ENCODE measurements around the gene D2HGDH.

The D2HGDH gene

GRCh38 chr2:241813644-241814392, 79.4 kb downstream of the D2HGDH start:
- no peaks in the 10 kb centered on the region for H3K36me3 ChIP-seq
- no peak for TF ChIP-seq CTCF (IDR thresholded peaks at IDR 0.05)
- no peak overlapping the region for H3K27ac ChIP-seq
- no peaks in the 10 kb centered on the region for H3K9me3 ChIP-seq
- H3K4me3 ChIP-seq (ENCODE audit: low read depth in 1 of 2, low read length in 1 of 2): no peak overlapping the region
- H3K4me1 ChIP-seq (ENCODE audit: control insufficient read depth in 1 of 2, insufficient read depth in 1 of 2, low read depth in 1 of 2, low read length in 1 of 2): no peaks in the 10 kb centered on the region
- peaks cover 31% of the 10 kb centered on the region for H3K27me3 ChIP-seq

DNA sequence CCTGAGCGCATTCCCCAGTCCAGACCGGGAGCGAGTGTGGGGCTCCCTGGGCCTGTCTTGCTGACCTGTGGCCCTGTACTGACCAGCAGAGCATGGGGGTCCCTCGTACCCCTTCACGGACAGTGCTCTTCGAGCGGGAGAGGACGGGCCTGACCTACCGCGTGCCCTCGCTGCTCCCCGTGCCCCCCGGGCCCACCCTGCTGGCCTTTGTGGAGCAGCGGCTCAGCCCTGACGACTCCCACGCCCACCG, 79.9 kb downstream of the D2HGDH start:
- Histone ChIP-seq H3K4me1 (ENCODE audit: control insufficient read depth in 1 of 2, insufficient read depth in 1 of 2, low read depth in 1 of 2, low read length in 1 of 2) (no peaks in the 10 kb centered on the region), H3K9me3 (no peaks in the 10 kb centered on the region), H3K27ac (no peak overlapping the region), H3K36me3 (no peaks in the 10 kb centered on the region), H3K27me3 (peaks cover 31% of the 10 kb centered on the region), H3K4me3 (ENCODE audit: low read depth in 1 of 2, low read length in 1 of 2) (no peak overlapping the region)
- no peak for TF ChIP-seq CTCF (IDR thresholded peaks at IDR 0.05)

- Histone ChIP-seq H3K27ac (no peak overlapping the region), H3K27me3 (peaks cover 31% of the 10 kb centered on the region)
Observed at GRCh38 chr2:241814643-241815476, 80.4 kb downstream of the D2HGDH start.

GRCh38 chr2:241815477-241816430, 81.3 kb downstream of the D2HGDH start:
- Histone ChIP-seq H3K4me3 (ENCODE audit: low read depth in 1 of 2, low read length in 1 of 2) (no peak overlapping the region), H3K36me3 (no peaks in the 10 kb centered on the region), H3K9me3 (no peaks in the 10 kb centered on the region), H3K4me1 (ENCODE audit: control insufficient read depth in 1 of 2, insufficient read depth in 1 of 2, low read depth in 1 of 2, low read length in 1 of 2) (no peaks in the 10 kb centered on the region), H3K27ac (no peak overlapping the region), H3K27me3 (peaks cover 31% of the 10 kb centered on the region)
- no peak for TF ChIP-seq CTCF (IDR thresholded peaks at IDR 0.05)

More at GRCh38 chr2:241814643-241815476, 80.4 kb downstream of the D2HGDH start:
- Histone ChIP-seq H3K9me3 (no peaks in the 10 kb centered on the region), H3K4me3 (ENCODE audit: low read depth in 1 of 2, low read length in 1 of 2) (no peak overlapping the region), H3K36me3 (no peaks in the 10 kb centered on the region), H3K4me1 (ENCODE audit: control insufficient read depth in 1 of 2, insufficient read depth in 1 of 2, low read depth in 1 of 2, low read length in 1 of 2) (no peaks in the 10 kb centered on the region)
- no peak for TF ChIP-seq CTCF (IDR thresholded peaks at IDR 0.05)

GRCh38 chr2:241816431-241817121, 82.1 kb downstream of the D2HGDH start:
- Histone ChIP-seq H3K27me3 (peaks cover 31% of the 10 kb centered on the region), H3K9me3 (no peaks in the 10 kb centered on the region), H3K36me3 (no peaks in the 10 kb centered on the region), H3K4me1 (ENCODE audit: control insufficient read depth in 1 of 2, insufficient read depth in 1 of 2, low read depth in 1 of 2, low read length in 1 of 2) (peaks cover 0 to 2% of the 10 kb centered on the region in 2 experiments), H3K4me3 (ENCODE audit: low read depth in 1 of 2, low read length in 1 of 2) (no peak overlapping the region), H3K27ac (no peak overlapping the region)
- TF ChIP-seq CTCF (IDR thresholded peaks at IDR 0.05): no peak

Measured in neutrophil (primary cell).